Stimulated activated CD8-positive, alpha-beta memory T cell treated with anti-CD3 and anti-CD28 coated beads, Interleukin-15, amount 100 ng/mL, for 24 hours (primary cell): ENCODE results near the gene NOVA2.
A peak's percentile ranks its signal among the peaks of the same experiment; 100 is the strongest.

ENCODE experiments used
- DNase-seq: peaks from one replicate; pipeline ENCODE4 v3.0.0-alpha.2; 2020; ENCODE audit warnings: low read depth

Gene NOVA2

DNA sequence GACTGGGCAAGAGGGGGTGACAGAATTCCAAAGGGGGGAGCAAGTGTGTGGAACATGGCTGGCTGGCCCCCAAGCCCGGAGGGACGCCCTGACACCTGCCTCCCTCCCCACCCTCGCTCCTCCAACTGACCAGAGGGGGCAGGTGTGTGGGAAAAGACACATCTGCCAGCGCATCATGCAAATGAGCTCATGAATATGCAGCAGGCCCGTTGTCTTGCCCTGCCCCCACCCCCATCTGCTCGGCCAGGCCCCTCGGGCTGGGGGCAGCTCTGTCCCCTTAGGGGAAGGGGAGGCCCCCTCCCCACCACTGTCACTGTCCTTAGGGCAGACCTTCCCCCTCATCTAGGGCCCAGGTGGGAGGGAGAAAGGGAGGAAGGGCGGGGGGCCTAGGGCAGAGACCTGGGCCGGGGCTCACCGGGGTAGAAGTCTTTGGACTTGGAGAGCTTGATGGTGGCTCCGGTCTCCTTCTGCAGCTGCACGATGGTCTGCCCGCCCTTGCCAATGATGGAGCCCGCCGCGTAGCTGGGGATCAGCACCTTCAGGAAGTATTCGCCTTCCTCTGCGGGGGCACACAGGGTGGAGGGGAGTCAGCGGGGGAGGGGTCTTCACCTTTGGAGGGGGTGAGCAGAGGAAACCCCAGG lies 12.9 kb downstream of the NOVA2 start:
- DNase-seq = no peak

DNA sequence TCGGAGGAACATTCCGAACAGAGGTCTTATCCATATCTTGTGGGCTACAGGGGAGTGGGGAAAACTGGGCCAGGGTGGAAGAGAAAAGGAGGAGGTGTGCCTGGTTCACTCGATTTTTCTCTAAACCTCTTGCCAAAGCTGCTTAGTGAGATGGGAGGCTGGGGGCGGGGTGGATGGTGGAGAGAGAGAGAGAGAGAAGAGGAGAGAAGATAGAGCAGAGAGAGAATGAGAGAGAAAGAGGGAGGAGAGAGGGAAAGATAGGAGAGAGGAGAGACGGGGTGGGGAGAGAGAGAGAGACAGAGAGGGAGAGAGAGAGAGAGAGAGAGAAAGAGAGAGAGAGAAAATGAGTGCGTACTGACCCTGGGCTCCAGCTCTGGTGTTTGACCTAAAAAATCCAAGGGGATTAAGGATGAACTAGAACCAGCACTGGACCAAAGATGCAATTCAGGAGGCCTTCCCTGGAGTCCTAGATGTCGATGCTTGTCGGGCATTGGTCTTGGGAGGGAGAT lies 14.1 kb downstream of the NOVA2 start:
- DNase-seq = no peak

DNA sequence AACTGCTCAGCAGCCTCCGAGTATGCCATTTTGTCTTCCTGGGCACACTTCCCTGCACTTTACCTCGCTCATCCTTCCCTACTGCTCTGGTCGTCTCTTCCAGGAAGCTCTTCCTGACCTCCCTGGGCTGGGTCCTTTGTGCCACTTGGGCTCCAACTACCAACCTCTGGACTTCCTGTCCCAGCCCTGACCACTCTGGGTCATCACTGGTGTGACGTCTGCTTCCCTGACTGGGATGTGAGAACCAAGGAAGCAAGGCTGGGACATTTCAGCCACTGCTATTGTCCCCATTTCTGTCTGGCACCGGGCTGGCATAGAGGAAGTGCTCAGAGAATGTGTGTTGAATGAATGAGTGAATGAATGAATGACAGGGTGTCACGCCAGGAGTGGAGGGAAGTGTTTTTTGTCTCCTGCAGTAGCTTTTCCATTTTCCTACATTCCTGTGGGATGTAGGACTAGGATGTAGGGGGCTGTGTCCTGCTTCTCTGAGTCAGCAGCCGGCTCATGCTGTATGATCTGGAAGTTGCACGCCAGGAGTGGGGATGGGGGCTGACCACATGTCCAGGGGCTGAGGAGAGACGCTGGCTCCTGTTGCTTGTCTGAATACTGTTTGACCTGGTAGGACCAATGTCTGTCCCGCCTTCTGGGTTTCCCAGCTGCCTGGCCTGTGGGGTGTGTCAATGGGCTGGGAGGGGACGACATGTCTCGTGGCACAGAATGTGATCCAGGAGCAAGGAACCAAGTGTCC lies 14.7 kb downstream of the NOVA2 start:
- DNase-seq = no peak

DNA sequence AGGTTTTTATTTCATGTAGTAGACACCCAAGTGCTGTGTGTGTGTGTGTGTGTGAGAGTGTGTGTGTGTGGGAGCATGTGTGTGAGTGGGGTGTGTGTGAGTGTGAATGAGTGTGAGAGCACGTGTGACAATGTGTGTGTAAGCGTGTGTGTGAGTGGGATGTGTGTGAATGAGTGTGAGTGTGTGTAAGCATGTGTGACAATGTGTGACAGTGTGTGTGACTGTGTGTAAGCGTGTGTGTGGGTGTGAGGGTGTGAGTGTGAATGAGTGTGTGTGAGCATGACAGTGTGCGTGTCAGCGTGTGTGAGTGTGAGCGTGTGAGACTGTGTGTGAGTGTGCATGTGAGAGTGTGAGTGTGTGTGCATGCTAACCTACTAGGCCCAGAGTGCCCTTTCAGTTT lies 15.3 kb downstream of the NOVA2 start:
- no peak for DNase-seq

DNA sequence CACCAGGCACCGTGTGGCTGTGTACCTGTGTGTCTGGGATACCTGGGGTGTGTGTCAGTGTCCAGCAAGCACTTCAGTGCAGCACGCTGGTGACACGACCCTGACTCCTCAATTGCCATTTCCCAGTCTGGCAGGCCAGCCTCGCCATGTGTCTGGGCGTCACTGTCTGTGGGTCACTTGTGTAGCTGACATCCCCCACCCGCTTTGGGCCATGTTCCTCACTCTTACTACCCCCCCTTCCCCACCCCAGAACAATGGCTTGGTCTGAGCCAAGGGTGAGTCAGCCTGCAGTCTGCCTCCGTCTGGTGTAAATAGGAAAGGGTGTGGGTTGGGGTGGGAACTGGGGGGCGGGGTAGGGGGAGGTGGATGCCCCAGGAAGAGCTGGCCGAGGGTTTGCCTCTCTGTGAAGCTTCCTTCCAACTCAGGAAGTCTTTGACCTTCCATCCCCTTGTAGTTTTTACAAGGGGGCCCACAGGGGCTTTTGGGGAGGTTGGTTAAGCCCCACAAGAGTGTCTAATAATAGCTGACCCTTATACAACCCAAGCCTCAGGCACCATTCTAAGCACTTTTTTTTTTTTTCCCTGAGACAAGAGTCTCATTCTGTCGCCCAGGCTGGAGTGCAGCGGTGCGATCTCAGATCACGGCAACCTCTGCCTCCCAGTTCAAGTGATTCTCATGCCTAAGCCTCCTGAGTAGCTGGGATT lies 17.6 kb downstream of the NOVA2 start:
- no peak for DNase-seq

DNA sequence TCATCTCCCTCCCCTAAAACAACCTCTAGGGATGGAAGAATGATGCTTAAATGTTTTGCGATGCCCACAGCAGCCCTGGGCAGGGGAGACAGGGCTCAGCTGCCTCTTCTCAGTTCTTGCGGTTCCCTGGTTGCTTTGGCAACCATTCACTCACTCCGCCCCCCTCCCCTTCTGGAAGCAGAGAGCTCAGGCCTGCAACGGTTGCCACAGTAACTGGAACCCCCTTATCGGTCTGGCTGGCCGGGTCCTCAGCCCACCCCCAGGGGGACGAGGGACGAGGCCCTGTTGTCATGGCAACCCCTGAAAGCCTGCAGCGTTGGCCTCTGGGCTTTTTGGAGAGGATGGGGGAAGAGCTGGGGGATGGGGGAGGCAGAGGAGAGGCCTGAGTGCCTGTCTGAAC lies 19.5 kb downstream of the NOVA2 start:
- no peak for DNase-seq

DNA sequence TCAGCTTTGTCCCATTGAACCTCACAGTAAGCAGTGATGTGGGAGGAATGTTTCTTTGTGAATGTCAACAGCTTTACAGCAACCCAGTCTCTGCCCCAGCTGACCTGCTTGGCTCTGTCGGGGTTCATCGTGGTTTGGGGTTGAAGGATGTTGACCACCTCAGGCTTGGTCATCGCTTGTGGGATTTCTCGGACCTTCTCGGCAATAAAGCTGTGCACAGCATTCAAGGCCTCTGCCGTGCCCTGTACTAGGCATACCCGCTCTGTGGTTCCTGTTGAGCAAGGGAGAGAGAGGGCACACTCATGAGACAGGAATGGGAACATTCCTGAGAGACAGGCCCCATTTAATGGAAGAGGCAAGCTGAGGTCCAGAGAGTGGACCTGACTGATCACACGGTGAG lies 20.0 kb downstream of the NOVA2 start:
- no peak for DNase-seq

DNA sequence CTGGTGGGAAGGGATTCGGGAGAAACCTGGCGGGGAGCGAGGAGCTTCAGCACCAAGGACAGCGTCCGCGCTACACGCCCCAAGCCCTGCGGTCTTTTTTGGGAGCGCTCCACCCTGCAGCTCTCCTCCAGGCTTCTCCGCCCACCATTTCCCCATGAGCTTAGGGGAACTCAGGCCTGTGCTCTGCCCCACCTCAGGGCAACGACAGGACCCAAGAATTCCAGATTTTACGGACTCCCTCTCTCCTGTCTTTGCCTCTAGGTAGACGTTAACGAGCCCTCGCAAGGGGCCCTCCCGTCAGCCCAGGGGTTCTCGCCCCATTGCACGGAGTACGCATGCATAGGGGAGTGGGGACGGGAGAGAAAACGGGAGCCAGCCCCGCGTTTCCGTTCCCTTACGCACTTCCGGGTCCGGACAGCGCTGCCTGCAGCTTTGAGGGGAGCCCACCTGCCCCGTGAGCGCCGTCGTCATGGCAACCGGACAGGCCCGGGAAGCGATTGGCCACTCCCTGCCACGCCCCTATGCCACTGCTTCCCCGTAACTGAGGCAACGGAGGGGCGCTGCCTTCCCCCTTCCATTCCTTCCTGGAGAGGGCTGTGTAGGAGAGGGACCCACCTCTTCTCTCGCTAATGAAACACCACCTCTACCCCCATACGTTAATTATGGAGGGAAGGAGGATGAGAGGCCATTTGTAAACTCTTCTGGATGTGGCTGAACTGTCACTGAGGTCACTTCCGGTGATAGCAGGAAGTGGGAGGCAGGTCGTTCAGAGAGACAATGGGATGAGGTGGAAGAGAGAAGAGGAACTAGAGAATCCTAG lies 20.8 kb downstream of the NOVA2 start:
- DNase-seq = peak; percentile 22

DNA sequence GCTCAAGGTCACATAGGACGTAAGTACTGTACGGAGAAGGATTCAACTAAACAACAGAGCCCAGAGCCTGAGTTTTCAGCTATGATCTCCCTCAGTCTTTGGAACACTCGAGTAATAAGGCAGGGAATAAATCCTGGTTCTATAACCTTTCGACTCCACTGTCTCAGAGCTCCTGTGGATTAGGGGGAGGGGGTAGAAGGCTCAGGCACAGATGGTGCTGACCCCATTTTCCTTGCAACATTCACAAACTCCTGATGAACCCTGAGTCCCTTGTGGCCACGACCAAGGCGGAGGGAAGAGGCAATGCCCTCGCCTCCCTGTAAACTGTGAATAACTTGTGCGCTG lies 21.4 kb downstream of the NOVA2 start:
- DNase-seq = no peak

DNA sequence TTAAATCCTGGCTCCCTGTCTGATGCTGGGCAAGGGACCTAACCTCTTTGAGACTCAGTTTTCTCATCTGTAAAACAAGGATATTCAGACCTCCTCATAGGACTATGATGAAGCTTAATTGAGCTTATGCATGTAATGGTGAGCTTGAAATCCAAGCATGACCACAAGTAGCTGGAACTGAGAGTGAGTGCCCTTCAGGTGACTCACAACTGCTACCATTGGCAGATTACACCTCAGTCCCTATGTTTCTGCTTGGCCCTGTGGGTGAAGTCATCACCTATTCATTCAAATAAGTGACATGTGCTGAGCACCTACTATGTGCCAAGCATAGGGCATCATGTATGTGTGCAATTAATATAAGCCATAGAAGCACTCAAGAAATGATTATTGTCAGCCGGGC lies 25.7 kb downstream of the NOVA2 start:
- DNase-seq = no peak

DNA sequence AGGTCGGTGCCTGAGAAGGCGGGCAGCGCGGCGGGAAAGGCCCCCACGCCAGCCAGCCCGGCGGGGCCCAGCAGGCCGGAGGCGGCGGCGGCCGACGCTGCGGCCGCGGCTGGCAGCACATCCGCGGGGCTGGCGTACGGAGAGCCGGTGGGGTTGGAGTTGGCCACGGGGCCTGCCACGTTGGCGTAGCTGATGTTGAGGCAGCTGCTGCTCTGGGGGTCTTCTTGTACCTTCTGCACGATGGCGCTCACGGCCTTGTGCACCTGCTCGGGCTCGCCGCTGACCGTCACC lies 33.2 kb downstream of the NOVA2 start:
- DNase-seq = no peak

DNA sequence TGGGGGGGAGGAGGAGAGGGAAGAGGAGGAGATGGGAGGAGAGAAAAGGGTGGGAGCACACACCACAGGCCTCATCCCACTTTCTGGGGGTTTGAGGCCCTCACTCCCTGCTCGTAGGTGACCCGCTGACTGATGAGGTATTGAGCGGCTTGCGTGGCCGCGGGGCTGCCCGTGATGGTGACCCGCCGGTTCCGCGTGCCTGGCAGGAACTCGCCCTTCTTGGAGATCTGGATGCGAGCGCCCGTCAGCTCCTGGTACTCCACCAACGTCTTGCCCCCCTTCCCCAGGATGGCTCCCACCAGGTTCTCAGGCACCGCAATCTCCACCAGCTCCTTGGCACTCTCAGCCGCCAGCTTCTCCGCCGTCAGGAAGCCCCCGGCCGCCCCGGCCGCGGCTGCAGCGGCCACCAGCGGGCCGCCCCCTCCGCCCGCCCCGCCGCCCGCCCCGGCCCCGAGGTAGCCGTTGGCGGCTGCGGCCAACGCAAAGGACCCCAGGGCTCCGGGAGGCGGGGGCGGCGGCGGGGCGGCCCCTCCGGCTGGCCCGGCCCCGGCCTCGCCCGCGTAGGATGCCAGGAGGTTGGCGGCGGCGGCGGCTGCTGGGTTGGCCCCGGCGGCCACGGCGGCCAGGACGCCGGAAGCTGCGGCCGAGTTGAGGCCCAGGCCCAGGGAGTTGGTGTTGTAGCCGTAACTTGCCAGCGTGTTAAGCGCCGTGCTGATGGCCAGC lies 33.7 kb downstream of the NOVA2 start:
- DNase-seq = no peak

DNA sequence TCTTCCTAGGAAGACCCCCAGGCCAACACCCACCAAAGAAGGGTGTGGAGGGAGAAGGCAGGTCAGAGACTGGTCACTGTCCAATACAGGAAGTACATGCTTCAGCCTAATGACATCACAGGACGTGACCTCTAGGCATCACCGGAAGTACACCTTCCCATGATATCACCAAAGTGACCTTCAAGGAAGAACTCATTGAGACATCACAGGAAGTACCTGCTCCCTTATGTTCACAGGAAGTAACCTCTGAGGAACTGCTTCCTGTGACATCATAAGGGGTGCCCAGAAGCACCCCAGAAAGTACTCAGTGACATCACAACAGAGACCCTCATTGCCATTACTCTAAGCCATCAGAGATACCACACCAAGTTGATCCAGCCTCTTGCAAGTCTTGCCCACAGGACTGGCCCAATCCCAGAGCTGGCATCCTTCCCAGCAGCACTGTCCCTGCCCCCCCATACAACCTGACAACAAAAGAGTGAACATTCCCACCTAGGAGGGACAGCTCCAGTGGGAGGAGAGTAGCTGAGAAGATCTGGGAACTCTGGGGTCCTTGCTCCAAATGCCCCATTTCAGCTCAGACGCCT lies 34.8 kb downstream of the NOVA2 start:
- no peak for DNase-seq

DNA sequence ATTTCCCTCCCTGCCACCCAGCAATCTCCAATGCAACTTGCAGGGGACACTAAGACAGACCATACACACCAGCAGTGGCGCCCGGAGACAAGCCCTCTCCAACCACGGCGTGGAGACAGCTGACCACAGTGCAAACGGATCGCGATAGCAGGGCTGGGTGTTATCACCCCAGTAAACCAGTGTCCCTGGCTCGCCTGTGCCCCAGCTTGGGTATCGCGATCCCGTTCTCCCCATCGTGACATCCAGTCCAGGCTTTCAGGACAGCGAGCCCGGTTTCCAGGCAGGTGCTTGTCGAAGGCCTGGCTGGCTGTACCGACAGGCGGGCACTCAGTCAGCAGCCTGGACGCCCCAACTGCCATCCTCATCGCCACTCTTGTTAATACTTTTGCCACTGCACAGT lies 38.4 kb downstream of the NOVA2 start:
- DNase-seq = no peak

DNA sequence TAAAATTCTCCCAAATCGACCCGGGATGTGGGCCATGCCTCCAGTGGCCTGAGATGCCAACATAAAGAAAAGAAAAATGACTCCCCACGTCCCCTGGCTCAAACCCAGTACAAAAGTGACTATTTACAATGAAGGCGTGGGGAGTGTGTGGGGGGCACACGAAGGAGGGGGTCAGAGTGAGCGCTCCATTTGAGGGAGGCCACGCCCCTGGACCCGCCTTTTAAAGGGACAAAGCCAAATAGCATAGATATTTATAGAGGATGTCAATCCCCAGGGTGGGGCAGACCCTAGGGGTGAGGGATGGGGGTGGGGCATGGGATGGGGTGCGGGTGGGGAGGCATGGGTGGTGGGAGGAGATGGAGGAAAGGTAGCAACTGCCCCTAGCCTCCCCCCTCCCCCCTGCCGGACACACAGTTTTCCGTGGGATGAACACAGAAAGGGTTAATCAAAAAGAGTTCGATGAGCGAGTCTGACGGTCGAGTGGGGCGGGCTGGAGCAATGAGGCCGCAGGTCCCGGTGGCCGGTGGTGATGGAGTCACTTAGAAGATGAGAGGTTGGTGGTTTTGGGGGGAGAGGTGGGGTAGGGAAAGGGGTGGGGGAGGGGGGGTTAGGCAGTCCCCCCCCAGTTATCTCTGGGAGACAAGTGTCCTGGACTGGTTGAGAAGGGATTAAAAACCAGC lies 39.0 kb downstream of the NOVA2 start:
- no peak for DNase-seq

DNA sequence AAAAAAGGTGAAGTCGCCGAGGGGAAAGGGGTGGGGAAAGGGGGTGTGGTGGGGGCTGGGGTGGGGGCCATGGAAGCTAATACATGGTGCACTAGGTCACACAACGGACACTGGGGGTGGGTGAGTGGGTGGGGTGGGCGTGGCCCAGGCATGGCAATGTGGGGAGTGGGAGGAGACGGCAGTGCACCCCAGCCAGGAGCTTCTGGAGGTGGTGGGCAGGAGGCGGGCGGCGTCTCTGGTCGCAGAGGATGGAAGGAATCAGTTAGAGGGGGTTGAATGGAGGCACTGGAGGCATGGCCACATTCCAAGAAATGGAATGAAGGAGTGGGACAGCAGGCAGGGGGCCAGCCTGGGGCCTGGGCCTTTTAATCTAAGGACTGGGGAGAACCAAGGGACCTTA lies 39.9 kb downstream of the NOVA2 start:
- DNase-seq = no peak

DNA sequence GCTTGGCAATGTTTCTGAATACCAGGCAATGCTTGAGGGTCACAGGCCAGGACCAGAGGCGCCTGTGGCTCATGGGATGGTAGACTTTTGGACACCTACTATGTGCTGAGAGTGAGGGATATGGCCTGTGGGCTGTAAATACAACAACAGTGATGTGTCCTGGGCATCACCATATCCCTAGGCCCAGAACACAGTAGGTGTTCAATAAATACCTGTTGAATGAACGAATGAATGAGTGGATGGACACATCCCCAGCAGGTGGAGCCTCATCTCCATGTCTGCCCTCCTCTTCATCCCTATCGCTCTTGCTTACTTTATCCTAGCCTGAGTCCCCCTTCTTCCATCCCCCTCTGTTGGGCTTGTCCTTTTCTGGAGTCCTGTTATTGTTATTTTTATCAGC lies 42.6 kb downstream of the NOVA2 start:
- no peak for DNase-seq

DNA sequence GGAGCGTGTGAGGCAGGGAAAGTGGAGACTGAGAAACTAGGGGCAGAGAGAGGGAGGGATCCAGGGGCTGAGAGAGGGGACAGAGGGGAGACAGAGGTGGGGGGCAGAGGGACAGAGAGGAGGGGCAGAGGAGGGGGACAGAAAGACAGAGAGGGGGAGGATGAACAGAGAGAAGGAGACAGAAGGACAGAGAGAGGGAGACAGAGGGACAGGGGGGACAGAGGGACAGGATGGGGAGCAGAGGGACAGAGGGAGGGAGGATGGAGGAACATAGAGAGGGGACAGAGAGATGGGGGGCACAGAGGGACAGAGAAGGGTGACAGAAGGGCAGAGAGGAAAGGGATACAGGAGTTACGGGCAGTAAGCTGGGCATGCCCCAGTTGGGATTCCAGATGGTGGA lies 44.4 kb downstream of the NOVA2 start:
- no peak for DNase-seq

DNA sequence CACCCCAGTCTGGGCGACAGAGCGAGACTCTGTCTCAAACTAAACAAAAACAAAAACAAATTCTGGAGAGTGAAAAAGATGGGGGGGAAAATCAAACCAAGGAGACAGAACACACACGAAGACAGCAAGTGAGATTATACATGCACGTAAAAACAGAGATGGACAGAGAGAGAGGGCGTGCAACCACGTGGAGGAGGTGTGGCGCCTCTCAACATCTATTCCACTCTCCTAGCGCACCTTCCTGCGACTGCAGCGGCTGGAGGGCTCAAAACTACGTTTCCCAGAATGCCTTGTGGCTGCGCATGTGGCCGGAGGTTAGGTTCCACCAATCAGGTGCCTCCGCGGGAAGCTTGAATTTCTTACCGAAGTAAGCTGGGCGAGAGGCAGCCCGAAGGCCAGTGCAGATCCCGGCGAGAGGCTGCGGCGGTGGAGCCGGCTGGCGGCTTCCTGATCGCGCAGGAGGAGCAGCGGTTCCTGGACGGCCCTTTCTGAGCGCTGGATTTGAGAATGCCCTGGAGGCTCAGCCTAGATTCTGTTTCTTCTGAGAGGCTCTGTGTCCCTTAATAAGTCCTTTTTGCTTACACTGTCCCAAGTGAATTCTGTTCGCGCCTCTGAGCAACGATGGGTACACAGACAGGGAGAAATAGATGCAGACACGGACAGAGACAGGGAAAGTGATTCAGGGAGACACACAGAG lies 46.0 kb downstream of the NOVA2 start:
- DNase-seq = peak; percentile 53

DNA sequence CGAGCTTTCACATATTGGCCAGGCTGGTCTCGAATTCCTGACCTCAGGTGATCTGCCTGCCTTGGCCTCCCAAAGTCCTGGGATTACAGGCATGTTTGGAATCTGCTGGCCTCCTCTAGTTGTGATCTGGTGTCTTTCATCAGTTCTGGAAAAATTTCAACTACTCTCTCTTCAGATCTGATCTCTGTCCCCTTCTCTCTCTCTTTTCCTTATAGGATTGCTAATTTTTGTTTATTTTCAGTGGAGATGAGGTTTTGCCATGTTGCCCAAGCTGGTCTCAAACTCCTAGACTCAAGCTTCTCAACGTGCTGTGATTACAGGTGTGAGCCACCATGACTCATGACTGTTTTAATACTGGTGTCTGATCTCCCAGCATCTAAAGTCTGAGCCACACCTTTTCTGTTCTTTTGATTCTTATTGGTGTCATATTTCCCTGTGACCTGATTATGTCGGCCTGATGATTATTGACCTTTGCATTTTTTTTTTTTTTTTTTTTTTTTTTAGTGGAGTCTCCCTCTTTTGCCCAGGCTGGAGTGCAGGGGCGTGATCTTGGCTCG lies 48.7 kb downstream of the NOVA2 start:
- DNase-seq = no peak
